HCT116 (cell line): ENCODE data around the gene SEMA4A.

Experiments
- POLR2AphosphoS5 ChIP-seq: IDR thresholded peaks from 2 replicates; pipeline ENCODE4 v1.6.1; 2011; ENCODE audit warnings: mild to moderate bottlenecking, low read depth, low read length, moderate library complexity
- RAD21 ChIP-seq: IDR thresholded peaks from 2 replicates; pipeline ENCODE4 v1.6.1; 2012; ENCODE audit warnings: low read depth, mild to moderate bottlenecking
- SRF ChIP-seq: IDR thresholded peaks from 2 replicates; pipeline ENCODE4 v1.6.1; 2012; ENCODE audit warnings: low read depth
- TF ChIP-seq, protein P1 (sequence below), 3 experiments: fragments of 200-600 bp in 1 of 3; sonication (generic) in 1 of 3; IDR thresholded peaks in 2 of 3; conservative IDR thresholded peaks in 1 of 3; 2 replicates each; pipeline ENCODE4 v1.5.1; 2012 to 2017; ENCODE audit warnings: low read depth in 2 of 3, low read length in 2 of 3, antibody characterized with exemption in 1 of 3, borderline replicate concordance in 1 of 3, control low read depth in 1 of 3, mild to moderate bottlenecking in 1 of 3, mixed read lengths in 1 of 3, mixed run types in 1 of 3, moderate library complexity in 1 of 3; ENCODE audit not compliant: insufficient read depth in 1 of 3

DNA sequence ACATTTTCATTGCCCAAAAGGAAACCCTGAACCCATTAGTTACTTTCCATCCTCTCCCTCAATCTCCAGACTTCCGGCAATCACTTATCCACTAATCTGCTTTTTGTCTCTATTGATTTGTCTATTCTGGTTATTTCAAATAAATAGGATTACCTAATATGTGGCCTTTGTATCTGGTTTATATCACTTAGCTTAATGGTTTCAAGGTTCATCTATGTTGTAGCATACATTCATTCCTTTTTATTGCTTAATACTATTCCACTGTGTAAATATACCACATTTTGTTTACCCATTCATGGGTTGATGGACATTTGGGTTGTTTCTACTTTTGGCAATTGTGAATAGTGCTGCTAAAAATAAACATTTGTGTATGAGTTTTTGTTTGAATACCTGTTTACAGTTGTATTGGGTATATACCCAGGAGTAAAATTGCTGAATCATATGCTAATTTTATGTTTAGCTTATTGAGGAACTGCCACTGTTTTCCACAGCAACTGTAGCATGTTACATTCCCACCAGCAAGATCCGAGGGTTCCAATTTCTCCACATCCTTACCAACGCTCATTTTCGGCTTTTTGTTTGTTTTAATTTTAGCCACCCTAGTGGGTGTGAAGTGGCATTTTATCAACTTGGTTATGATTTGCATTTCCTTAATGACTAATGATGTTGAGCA is 38.0 kb downstream of the SEMA4A start:
- TF ChIP-seq POLR2AphosphoS5 (no peak), SRF (no peak), RAD21 (no peak)
- TF ChIP-seq, protein P1, sequence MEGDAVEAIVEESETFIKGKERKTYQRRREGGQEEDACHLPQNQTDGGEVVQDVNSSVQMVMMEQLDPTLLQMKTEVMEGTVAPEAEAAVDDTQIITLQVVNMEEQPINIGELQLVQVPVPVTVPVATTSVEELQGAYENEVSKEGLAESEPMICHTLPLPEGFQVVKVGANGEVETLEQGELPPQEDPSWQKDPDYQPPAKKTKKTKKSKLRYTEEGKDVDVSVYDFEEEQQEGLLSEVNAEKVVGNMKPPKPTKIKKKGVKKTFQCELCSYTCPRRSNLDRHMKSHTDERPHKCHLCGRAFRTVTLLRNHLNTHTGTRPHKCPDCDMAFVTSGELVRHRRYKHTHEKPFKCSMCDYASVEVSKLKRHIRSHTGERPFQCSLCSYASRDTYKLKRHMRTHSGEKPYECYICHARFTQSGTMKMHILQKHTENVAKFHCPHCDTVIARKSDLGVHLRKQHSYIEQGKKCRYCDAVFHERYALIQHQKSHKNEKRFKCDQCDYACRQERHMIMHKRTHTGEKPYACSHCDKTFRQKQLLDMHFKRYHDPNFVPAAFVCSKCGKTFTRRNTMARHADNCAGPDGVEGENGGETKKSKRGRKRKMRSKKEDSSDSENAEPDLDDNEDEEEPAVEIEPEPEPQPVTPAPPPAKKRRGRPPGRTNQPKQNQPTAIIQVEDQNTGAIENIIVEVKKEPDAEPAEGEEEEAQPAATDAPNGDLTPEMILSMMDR (IDR thresholded peaks at IDR 0.05 in 2 of 3, conservative IDR thresholded peaks at IDR 0.05 in 1 of 3; ENCODE audit: borderline replicate concordance in 1 of 3, insufficient read depth in 1 of 3, low read depth in 2 of 3, low read length in 2 of 3) = no peak
